ENCODE data around the gene ROPN1L.

- TF ChIP-seq CTCF (IDR thresholded peaks at IDR 0.05; ENCODE audit: borderline replicate concordance, extremely low read depth, low read length, poor library complexity, severe bottlenecking): no peak
- no peak for TF ChIP-seq EZH2 (IDR thresholded peaks at IDR 0.05; ENCODE audit: borderline replicate concordance, low read depth, low read length, severe bottlenecking)
Observed at GRCh38 chr5:10491673-10492026, 50.0 kb downstream of the ROPN1L start.

Data from DND-41 (cell line).